HUES6 (cell line): ENCODE data around the gene GTF3C5.
A peak's percentile ranks its signal among the peaks of the same experiment; 100 is the strongest.
"Not testable (repeated sequence)": the region's sequence is repeated elsewhere in the genome, so short reads cannot be mapped to it uniquely, and the experiment has no call there.

Source experiments
- H3K27ac ChIP-seq: 2 replicates; pipeline ENCODE4 v1.7.0; 2013; ENCODE audit warnings: low read depth, mild to moderate bottlenecking, low read length, inconsistent platforms
- H3K27me3 ChIP-seq: 2 replicates; pipeline ENCODE4 v1.6.1; 2013; ENCODE audit warnings: low read length; ENCODE audit not compliant: control insufficient read depth, insufficient read depth
- H3K36me3 ChIP-seq: 2 replicates; pipeline ENCODE4 v1.6.1; 2013; ENCODE audit warnings: low read length; ENCODE audit not compliant: control insufficient read depth, insufficient read depth
- H3K4me1 ChIP-seq: 2 replicates; pipeline ENCODE4 v1.6.1; 2013; ENCODE audit warnings: low read length; ENCODE audit not compliant: control insufficient read depth, insufficient read depth
- H3K4me3 ChIP-seq: 2 replicates; pipeline ENCODE4 v1.5.1; 2013; ENCODE audit warnings: low read depth, low read length
- H3K9ac ChIP-seq: one replicate; pipeline ENCODE4 v1.6.1; 2013; ENCODE audit warnings: mild to moderate bottlenecking, low read length
- H3K9me3 ChIP-seq: 2 replicates; pipeline ENCODE4 v1.6.1; 2013; ENCODE audit warnings: low read depth, low read length; ENCODE audit not compliant: control insufficient read depth, insufficient read depth

The GTF3C5 gene

DNA sequence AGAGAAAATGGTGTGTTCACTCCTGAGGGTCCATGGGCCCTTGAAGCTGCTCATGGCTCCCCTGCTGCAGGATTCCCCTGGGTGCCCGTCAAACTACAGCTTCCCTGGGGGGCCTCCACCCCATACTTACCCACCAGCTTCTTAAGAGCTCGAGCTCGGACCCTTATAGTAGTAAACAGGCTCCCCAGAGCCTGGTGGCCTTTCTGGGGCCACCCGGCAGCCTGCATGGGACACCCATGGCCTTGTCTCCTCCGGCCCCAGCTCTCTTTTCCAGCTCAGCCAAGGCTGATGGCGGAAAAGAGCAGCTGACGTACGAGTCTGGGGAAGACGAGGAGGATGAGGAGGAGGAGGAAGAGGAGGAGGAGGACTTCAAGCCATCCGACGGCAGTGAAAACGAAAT lies 26.8 kb downstream of the GTF3C5 start:
- H3K4me1 ChIP-seq = peaks cover 30% of the 10 kb centered on the region
- H3K36me3 ChIP-seq = peaks cover 58% of the 10 kb centered on the region
- H3K9me3 ChIP-seq = no peaks in the 10 kb centered on the region
- H3K4me3 ChIP-seq = no peak overlapping the region
- no peak overlapping the region for H3K27ac ChIP-seq
- H3K9ac ChIP-seq = no peak overlapping the region
- H3K27me3 ChIP-seq = no peaks in the 10 kb centered on the region; the same call in 1 of the 2 replicates

- no peak overlapping the region for H3K27ac ChIP-seq
- H3K4me1 ChIP-seq = peaks cover 30% of the 10 kb centered on the region
- H3K9ac ChIP-seq = no peak overlapping the region
- no peaks in the 10 kb centered on the region for H3K9me3 ChIP-seq
- no peaks in the 10 kb centered on the region; the same call in 1 of the 2 replicates for H3K27me3 ChIP-seq
- H3K36me3 ChIP-seq = peaks cover 55% of the 10 kb centered on the region
- no peak overlapping the region for H3K4me3 ChIP-seq
These were observed 27.3 kb downstream of the GTF3C5 start for GRCh38 chr9:133058071-133058470.

DNA sequence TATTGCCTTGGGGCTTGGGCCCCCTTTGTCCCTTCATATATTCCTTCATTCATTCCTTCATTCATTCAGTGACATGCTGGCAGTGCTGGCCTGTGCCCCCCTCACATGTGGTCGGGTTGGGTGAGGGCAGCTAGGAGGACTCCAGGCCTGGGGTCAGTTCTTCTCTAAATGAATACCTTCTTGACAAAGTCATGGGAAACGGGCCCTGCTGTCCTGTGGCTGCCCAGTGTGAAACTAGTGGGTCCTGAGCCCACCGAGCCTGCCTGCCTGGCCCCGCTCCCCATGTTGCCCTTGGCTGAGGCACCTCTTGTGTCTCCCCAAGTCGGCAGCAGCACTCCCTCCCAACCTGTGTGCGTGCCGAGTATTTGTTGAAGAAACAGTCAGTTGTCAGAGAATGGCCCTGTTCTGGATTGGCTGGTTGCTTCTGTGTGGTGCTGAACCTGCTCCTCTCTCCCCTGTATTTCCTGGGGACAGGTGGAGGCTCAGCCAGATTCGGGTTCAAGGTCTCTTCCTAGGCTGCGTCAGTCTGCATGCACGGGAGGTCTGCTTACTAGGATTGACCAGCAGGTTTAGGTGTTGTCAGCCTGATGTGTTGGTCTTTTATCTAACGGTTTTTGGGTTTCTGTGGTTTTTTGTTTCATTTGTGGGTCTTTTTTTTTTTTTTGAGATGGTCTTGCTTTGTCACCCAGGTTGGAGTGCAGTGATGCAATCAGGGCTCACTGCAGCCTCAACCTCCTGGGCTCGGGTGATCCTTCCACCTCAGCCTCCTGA lies 27.9 kb downstream of the GTF3C5 start:
- Histone ChIP-seq H3K27me3 (no peaks in the 10 kb centered on the region; the same call in 1 of the 2 replicates), H3K36me3 (peaks cover 48% of the 10 kb centered on the region), H3K4me3 (no peak overlapping the region), H3K9me3 (no peaks in the 10 kb centered on the region), H3K4me1 (peaks cover 30% of the 10 kb centered on the region), H3K9ac (no peak overlapping the region), H3K27ac (no peak overlapping the region)

GRCh38 chr9:133059623-133060022 lies 28.8 kb downstream of the GTF3C5 start:
- peaks cover 30% of the 10 kb centered on the region for H3K4me1 ChIP-seq
- no peak overlapping the region for H3K9ac ChIP-seq
- no peak overlapping the region for H3K27ac ChIP-seq

DNA sequence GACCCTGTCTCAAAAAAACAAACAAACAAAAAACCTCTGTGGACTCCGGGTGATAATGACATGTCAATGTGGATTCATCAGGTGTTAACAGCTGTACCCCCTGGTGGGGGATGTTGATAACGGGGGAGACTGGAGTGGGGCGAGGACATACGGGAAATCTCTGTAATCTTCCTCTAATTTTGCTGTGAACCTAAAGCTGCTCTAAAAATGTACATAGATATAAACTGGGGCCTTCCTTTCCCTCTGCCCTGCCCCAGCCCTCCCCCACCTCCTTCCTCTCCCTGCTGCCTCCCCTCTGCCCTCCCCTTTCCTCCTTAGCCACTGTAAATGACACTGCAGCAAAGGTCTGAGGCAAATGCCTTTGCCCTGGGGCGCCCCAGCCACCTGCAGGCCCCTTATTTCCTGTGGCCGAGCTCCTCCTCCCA lies 29.6 kb downstream of the GTF3C5 start:
- Histone ChIP-seq H3K27ac (no peak overlapping the region), H3K27me3 (no peaks in the 10 kb centered on the region; the same call in 1 of the 2 replicates), H3K9ac (no peak overlapping the region)

More at GRCh38 chr9:133059623-133060022, 28.8 kb downstream of the GTF3C5 start:
- peaks cover 39% of the 10 kb centered on the region for H3K36me3 ChIP-seq
- no peaks in the 10 kb centered on the region for H3K9me3 ChIP-seq
- H3K4me3 ChIP-seq = no peak overlapping the region
- H3K27me3 ChIP-seq = no peaks in the 10 kb centered on the region; the same call in 1 of the 2 replicates

GRCh38 chr9:133061019-133061763 lies 30.4 kb downstream of the GTF3C5 start:
- H3K4me3 ChIP-seq, H3K9me3 ChIP-seq, H3K27me3 ChIP-seq, H3K27ac ChIP-seq: not testable (repeated sequence)
- peak overlapping the region; percentile 42 for H3K9ac ChIP-seq
- peaks cover 30% of the 10 kb centered on the region for H3K4me1 ChIP-seq
- H3K36me3 ChIP-seq = peaks cover 24% of the 10 kb centered on the region

More for the DNA sequence above, 29.6 kb downstream of the GTF3C5 start:
- H3K4me1 ChIP-seq = peaks cover 30% of the 10 kb centered on the region
- H3K4me3 ChIP-seq = 0 out of 2 replicates have a peak overlapping the region, but pooled peaks have one; percentile 18
- peaks cover 31% of the 10 kb centered on the region for H3K36me3 ChIP-seq
- H3K9me3 ChIP-seq = no peaks in the 10 kb centered on the region

DNA sequence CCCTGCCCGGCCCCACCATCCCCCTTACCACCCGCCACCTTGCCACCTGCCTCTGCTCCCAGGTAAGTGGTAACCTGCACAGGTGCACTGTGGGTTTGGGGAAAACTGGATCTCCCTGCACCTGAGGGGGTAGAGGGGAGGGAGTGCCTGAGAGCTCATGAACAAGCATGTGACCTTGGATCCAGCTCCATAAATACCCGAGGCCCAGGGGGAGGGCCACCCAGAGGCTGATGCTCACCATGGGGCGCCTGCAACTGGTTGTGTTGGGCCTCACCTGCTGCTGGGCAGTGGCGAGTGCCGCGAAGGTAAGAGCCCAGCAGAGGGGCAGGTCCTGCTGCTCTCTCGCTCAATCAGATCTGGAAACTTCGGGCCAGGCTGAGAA lies 31.0 kb downstream of the GTF3C5 start, which contains the start of gene CEL:
Gene CEL, plus strand, starts transcription at position 218 of the 382 bp plus-strand sequence. Its CDS starts 22 bp downstream, at position 240.
- H3K27ac ChIP-seq, H3K27me3 ChIP-seq, H3K9me3 ChIP-seq, H3K4me3 ChIP-seq: not testable (repeated sequence)
- H3K9ac ChIP-seq = peak within 1 kb of the TSS; percentile 42
- H3K36me3 ChIP-seq = peaks cover 18% of the 10 kb centered on the region
- H3K4me1 ChIP-seq = peaks cover 30% of the 10 kb centered on the region

GRCh38 chr9:133062569-133062968 lies 31.8 kb downstream of the GTF3C5 start:
- H3K9ac ChIP-seq, H3K9me3 ChIP-seq, H3K27me3 ChIP-seq, H3K4me3 ChIP-seq, H3K27ac ChIP-seq: not testable (repeated sequence)
- Histone ChIP-seq H3K4me1 (peaks cover 30% of the 10 kb centered on the region), H3K36me3 (peaks cover 16% of the 10 kb centered on the region)

- Histone ChIP-seq H3K27ac (no peak overlapping the region), H3K36me3 (peaks cover 12% of the 10 kb centered on the region), H3K4me1 (peaks cover 30% of the 10 kb centered on the region), H3K9ac (no peak overlapping the region), H3K4me3 (no peak overlapping the region), H3K27me3 (no peaks in the 10 kb centered on the region; the same call in 1 of the 2 replicates), H3K9me3 (no peaks in the 10 kb centered on the region)
These were observed 32.3 kb downstream of the GTF3C5 start for GRCh38 chr9:133063159-133063499.

GRCh38 chr9:133063500-133064231 lies 32.9 kb downstream of the GTF3C5 start:
- Histone ChIP-seq H3K9ac (no peak overlapping the region), H3K4me1 (peaks cover 28% of the 10 kb centered on the region), H3K9me3 (no peaks in the 10 kb centered on the region), H3K4me3 (no peak overlapping the region), H3K27ac (no peak overlapping the region), H3K27me3 (no peaks in the 10 kb centered on the region; the same call in 1 of the 2 replicates), H3K36me3 (peaks cover 7% of the 10 kb centered on the region; the same call in 1 of the 2 replicates)
